ENCODE results near the gene AP3B1. TPM values are rescaled to one million over a fixed set of nuclear protein-coding genes. Genes with fewer than 3 reads are reported as not detected.

The AP3B1 gene
- total RNA-seq, 1 experiment from 2014 or later, result 45.3 TPM

- Histone ChIP-seq H3K4me3 (ENCODE audit: low read depth, low read length, poor library complexity, severe bottlenecking) (no peak overlapping the region), H3K27me3 (replicated peaks; ENCODE audit: insufficient read depth, low read depth, low read length, poor library complexity) (no peaks in the 10 kb centered on the region), H3K9me3 (ENCODE audit: low read depth, low read length, poor library complexity, severe bottlenecking) (no peaks in the 10 kb centered on the region), H3K36me3 (ENCODE audit: insufficient read depth, low read length, poor library complexity, severe bottlenecking) (peaks cover 18% of the 10 kb centered on the region), H3K27ac (ENCODE audit: low read depth, low read length, poor library complexity, severe bottlenecking) (no peak overlapping the region), H3K4me1 (ENCODE audit: insufficient read depth, low read length, poor library complexity, severe bottlenecking) (no peaks in the 10 kb centered on the region)
- CTCF ChIA-PET, result no interaction called here
- no peak for DNase-seq (ENCODE audit: low spot score)
- TF ChIP-seq EZH2 (IDR thresholded peaks at IDR 0.05; ENCODE audit: borderline replicate concordance, low read depth, low read length, poor library complexity, severe bottlenecking) (no peak), CTCF (conservative IDR thresholded peaks at IDR 0.05; ENCODE audit: low read depth, low read length) (no peak)
- POLR2A ChIA-PET (ENCODE audit: low non-redundant PET), result no interaction called here
- BruUV-seq (replicated peaks), result no TSS peak
- intact Hi-C loops (cut with micrococcal nuclease; ENCODE audit: unreplicated experiment), result no loop called here
These were observed 73.0 kb downstream of the AP3B1 start for GRCh38 chr5:78221467-78221866.

GRCh38 chr5:78215972-78216371 lies 78.5 kb downstream of the AP3B1 start:
- Histone ChIP-seq H3K36me3 (ENCODE audit: insufficient read depth, low read length, poor library complexity, severe bottlenecking) (peaks cover 12% of the 10 kb centered on the region), H3K27ac (ENCODE audit: low read depth, low read length, poor library complexity, severe bottlenecking) (no peak overlapping the region), H3K4me1 (ENCODE audit: insufficient read depth, low read length, poor library complexity, severe bottlenecking) (peaks cover 3% of the 10 kb centered on the region), H3K9me3 (ENCODE audit: low read depth, low read length, poor library complexity, severe bottlenecking) (no peaks in the 10 kb centered on the region), H3K4me3 (ENCODE audit: low read depth, low read length, poor library complexity, severe bottlenecking) (no peak overlapping the region), H3K27me3 (replicated peaks; ENCODE audit: insufficient read depth, low read depth, low read length, poor library complexity) (no peaks in the 10 kb centered on the region)
- DNase-seq (ENCODE audit: low spot score), result no peak
- TF ChIP-seq CTCF (conservative IDR thresholded peaks at IDR 0.05; ENCODE audit: low read depth, low read length) (no peak), EZH2 (IDR thresholded peaks at IDR 0.05; ENCODE audit: borderline replicate concordance, low read depth, low read length, poor library complexity, severe bottlenecking) (no peak)
- POLR2A ChIA-PET (ENCODE audit: low non-redundant PET), result no interaction called here
- intact Hi-C loops (cut with micrococcal nuclease; ENCODE audit: unreplicated experiment), result no loop called here
- CTCF ChIA-PET, result no interaction called here
- no TSS peak for BruUV-seq (replicated peaks)

- no peak for DNase-seq (ENCODE audit: low spot score)
- no TSS peak for BruUV-seq (replicated peaks)
- Histone ChIP-seq H3K9me3 (ENCODE audit: low read depth, low read length, poor library complexity, severe bottlenecking) (no peaks in the 10 kb centered on the region), H3K4me1 (ENCODE audit: insufficient read depth, low read length, poor library complexity, severe bottlenecking) (peaks cover 4% of the 10 kb centered on the region), H3K27ac (ENCODE audit: low read depth, low read length, poor library complexity, severe bottlenecking) (no peak overlapping the region), H3K36me3 (ENCODE audit: insufficient read depth, low read length, poor library complexity, severe bottlenecking) (peaks cover 12% of the 10 kb centered on the region), H3K4me3 (ENCODE audit: low read depth, low read length, poor library complexity, severe bottlenecking) (no peak overlapping the region), H3K27me3 (replicated peaks; ENCODE audit: insufficient read depth, low read depth, low read length, poor library complexity) (no peaks in the 10 kb centered on the region)
- intact Hi-C loops (cut with micrococcal nuclease; ENCODE audit: unreplicated experiment), result no loop called here
- TF ChIP-seq CTCF (conservative IDR thresholded peaks at IDR 0.05; ENCODE audit: low read depth, low read length), result no peak
- no peak for TF ChIP-seq EZH2 (IDR thresholded peaks at IDR 0.05; ENCODE audit: borderline replicate concordance, low read depth, low read length, poor library complexity, severe bottlenecking)
- POLR2A ChIA-PET (ENCODE audit: low non-redundant PET), result no interaction called here
- CTCF ChIA-PET, result no interaction called here
These were observed 78.9 kb downstream of the AP3B1 start for GRCh38 chr5:78215565-78215964.
